Upper lobe of left lung (tissue), 6 donors: ENCODE measurements around the gene SOHLH2. TPM values are rescaled to one million over a fixed set of nuclear protein-coding genes. Genes with fewer than 3 reads are reported as not detected.

Source experiments
- ATAC-seq, 2 donors: fragments of 200-7000 bp; cut with Tn5 transposase; one replicate each; pipeline ENCODE4 v1.9.1; 2022; ENCODE audit warnings: mild to moderate bottlenecking in 2 of 2, moderate library complexity in 2 of 2; ENCODE audit not compliant: low FRiP score in 2 of 2
- DNase-seq, 2 donors: peaks; one replicate each; pipeline ENCODE4 v3.0.0-alpha.2; 2019 to 2020
- H3K27ac ChIP-seq, 4 donors: fragments of 200-600 bp; sonication (generic); one replicate each; pipeline ENCODE4 v1.5.1; 2016 to 2019
- H3K27me3 ChIP-seq, 4 donors: fragments of 200-600 bp; sonication (generic); one replicate each; pipeline ENCODE4 v1.5.1; 2017 to 2019
- H3K36me3 ChIP-seq, 4 donors: fragments of 200-600 bp; sonication (generic); one replicate each; pipeline ENCODE4 v1.5.1; 2016 to 2019
- H3K4me1 ChIP-seq, 4 donors: fragments of 200-600 bp; sonication (generic); one replicate each; pipeline ENCODE4 v1.5.1; 2018 to 2019
- H3K4me3 ChIP-seq, 4 donors: fragments of 200-600 bp; sonication (generic); one replicate each; pipeline ENCODE4 v1.5.1; 2017 to 2019; ENCODE audit warnings: mild to moderate bottlenecking in 2 of 4, moderate library complexity in 1 of 4
- H3K9me3 ChIP-seq, 4 donors: fragments of 200-600 bp; sonication (generic); one replicate each; pipeline ENCODE4 v1.5.1; 2018 to 2019
- EP300 ChIP-seq, 4 donors: sonication (generic); formaldehyde crosslinking; IDR thresholded peaks; one replicate each; pipeline ENCODE4 v1.5.1; 2017; ENCODE audit warnings: antibody characterized with exemption in 4 of 4, control low read depth in 2 of 4
- POLR2A ChIP-seq, 4 donors: fragments of 450-650 bp; IDR thresholded peaks; one replicate each; pipeline ENCODE4 v1.5.1; 2016 to 2017; ENCODE audit warnings: antibody characterized with exemption in 4 of 4, mild to moderate bottlenecking in 2 of 4
- POLR2AphosphoS5 ChIP-seq, 2 donors: sonication (generic); formaldehyde crosslinking; IDR thresholded peaks; one replicate each; pipeline ENCODE4 v1.5.1; 2017; ENCODE audit warnings: antibody characterized with exemption in 2 of 2
- WGBS, 2 donors: methylation state at CpG; one replicate each; pipeline ENCODE4 v1.1.5; 2017 to 2018; 5-methylcytosine and 5-hydroxymethylcytosine counted together
- total RNA-seq, 6 donors: library from RNA; depleted of rRNA in 4 of 6; stranded (reverse); fragments of >200 nt in 4 of 6; gene quantifications; one replicate each; pipeline versions ENCODE4 v1.1.0 to v1.2.1, GENCODE V29; 2016 to 2021
- TF ChIP-seq, protein P1 (sequence below), 6 experiments: fragments of 450-650 bp in 4 of 6; fragments of 200-600 bp in 2 of 6; sonication (generic) in 2 of 6; IDR thresholded peaks; one replicate each; pipeline ENCODE4 v1.5.1; 2016 to 2019; ENCODE audit warnings: antibody characterized with exemption in 6 of 6
- donor health status: DM: no; HTN: no; CAD: no; lungs with moderate emphysema.
- donor health status: DM: no; HTN: yes; CAD: no; lungs with severe emphysema.

The SOHLH2 gene
- total RNA-seq, 6 donors from 2014 or later: 0.11 TPM; not detected in 5

GRCh38 chr13:36130193-36130551, 84.2 kb downstream of the SOHLH2 start:
- TF ChIP-seq POLR2A (IDR thresholded peaks at IDR 0.05) (no peak), POLR2AphosphoS5 (IDR thresholded peaks at IDR 0.05) (no peak), EP300 (IDR thresholded peaks at IDR 0.05) (no peak)
- TF ChIP-seq, protein P1, sequence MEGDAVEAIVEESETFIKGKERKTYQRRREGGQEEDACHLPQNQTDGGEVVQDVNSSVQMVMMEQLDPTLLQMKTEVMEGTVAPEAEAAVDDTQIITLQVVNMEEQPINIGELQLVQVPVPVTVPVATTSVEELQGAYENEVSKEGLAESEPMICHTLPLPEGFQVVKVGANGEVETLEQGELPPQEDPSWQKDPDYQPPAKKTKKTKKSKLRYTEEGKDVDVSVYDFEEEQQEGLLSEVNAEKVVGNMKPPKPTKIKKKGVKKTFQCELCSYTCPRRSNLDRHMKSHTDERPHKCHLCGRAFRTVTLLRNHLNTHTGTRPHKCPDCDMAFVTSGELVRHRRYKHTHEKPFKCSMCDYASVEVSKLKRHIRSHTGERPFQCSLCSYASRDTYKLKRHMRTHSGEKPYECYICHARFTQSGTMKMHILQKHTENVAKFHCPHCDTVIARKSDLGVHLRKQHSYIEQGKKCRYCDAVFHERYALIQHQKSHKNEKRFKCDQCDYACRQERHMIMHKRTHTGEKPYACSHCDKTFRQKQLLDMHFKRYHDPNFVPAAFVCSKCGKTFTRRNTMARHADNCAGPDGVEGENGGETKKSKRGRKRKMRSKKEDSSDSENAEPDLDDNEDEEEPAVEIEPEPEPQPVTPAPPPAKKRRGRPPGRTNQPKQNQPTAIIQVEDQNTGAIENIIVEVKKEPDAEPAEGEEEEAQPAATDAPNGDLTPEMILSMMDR (IDR thresholded peaks at IDR 0.05): no peak

GRCh38 chr13:36129539-36129938, 84.8 kb downstream of the SOHLH2 start:
- DNase-seq (no peak), ATAC-seq (no peak)
- Histone ChIP-seq H3K4me1 (peaks cover 0 to 18% (median 2%) of the 10 kb centered on the region in 4 donors), H3K4me3 (no peak overlapping the region), H3K36me3 (no peaks in the 10 kb centered on the region), H3K27ac (no peak overlapping the region), H3K27me3 (peaks cover 0 to 8% (median 1%) of the 10 kb centered on the region in 4 donors), H3K9me3 (no peaks in the 10 kb centered on the region)
- no peak for TF ChIP-seq POLR2A (IDR thresholded peaks at IDR 0.05)
- no peak for TF ChIP-seq EP300 (IDR thresholded peaks at IDR 0.05)
- TF ChIP-seq POLR2AphosphoS5 (IDR thresholded peaks at IDR 0.05): no peak
- TF ChIP-seq, protein P1 (IDR thresholded peaks at IDR 0.05): no peak
- 64 to 94% methylated on average over 3 to 4 of the region's 4 CpGs for WGBS, 2 donors

More at GRCh38 chr13:36130193-36130551, 84.2 kb downstream of the SOHLH2 start:
- Histone ChIP-seq H3K4me3 (peak overlapping the region in 3 of 4 donors; percentile 43 to 51 (median 47)), H3K9me3 (no peaks in the 10 kb centered on the region), H3K27ac (no peak overlapping the region), H3K4me1 (peaks cover 0 to 18% (median 2%) of the 10 kb centered on the region in 4 donors), H3K27me3 (peaks cover 0 to 8% (median 1%) of the 10 kb centered on the region in 4 donors), H3K36me3 (no peaks in the 10 kb centered on the region)
- DNase-seq (no peak), ATAC-seq (no peak)
- 22 to 23% methylated on average over 13 of the region's 13 CpGs for WGBS, 2 donors

DNA sequence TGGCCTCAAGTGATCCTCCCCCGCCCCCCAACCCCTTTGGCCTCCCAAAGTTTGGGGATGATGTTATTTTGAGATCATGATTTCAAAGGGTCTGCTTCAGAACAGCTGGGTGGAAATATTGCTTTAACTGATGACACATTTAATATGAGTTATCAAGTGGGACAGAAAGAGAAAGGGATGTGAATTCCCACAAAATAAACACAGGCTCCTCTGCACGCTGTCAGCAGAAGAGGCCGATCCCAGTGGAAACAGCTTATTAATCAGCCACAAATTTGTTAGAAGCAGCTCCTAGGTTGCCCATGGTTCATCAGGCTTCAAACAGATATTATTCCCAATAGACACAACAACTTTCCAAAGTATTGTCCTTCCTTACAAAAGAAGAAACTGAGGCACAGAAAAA, 87.9 kb downstream of the SOHLH2 start:
- no peaks in the 10 kb centered on the region for H3K36me3 ChIP-seq
- ATAC-seq: no peak
- no peak for TF ChIP-seq POLR2AphosphoS5 (IDR thresholded peaks at IDR 0.05)
- no peak for TF ChIP-seq POLR2A (IDR thresholded peaks at IDR 0.05)
- H3K27ac ChIP-seq: no peak overlapping the region
- 61 to 62% methylated on average over 3 of the region's 3 CpGs for WGBS, 2 donors
- no peak overlapping the region for H3K4me3 ChIP-seq
- no peaks in the 10 kb centered on the region for H3K9me3 ChIP-seq
- no peak for DNase-seq
- H3K27me3 ChIP-seq: peaks cover 0 to 8% (median 1%) of the 10 kb centered on the region in 4 donors
- peaks cover 0 to 14% (median 1%) of the 10 kb centered on the region in 4 donors for H3K4me1 ChIP-seq

- H3K27me3 ChIP-seq: peaks cover 0 to 2% (median 1%) of the 10 kb centered on the region in 4 donors
- ATAC-seq (no peak), DNase-seq (peak in 1 of 2 donors; percentile 65)
- peaks cover 0 to 8% (median 0%) of the 10 kb centered on the region in 4 donors for H3K4me1 ChIP-seq
- H3K4me3 ChIP-seq: no peak overlapping the region
- no peaks in the 10 kb centered on the region for H3K36me3 ChIP-seq
- H3K9me3 ChIP-seq: no peaks in the 10 kb centered on the region
- TF ChIP-seq POLR2A (IDR thresholded peaks at IDR 0.05) (no peak), EP300 (IDR thresholded peaks at IDR 0.05) (no peak), POLR2AphosphoS5 (IDR thresholded peaks at IDR 0.05) (no peak)
- TF ChIP-seq, protein P1 (IDR thresholded peaks at IDR 0.05): no peak
- no peak overlapping the region for H3K27ac ChIP-seq
- 80 to 92% methylated on average over 21 to 28 of the region's 28 CpGs for WGBS, 2 donors
These were observed 88.5 kb downstream of the SOHLH2 start for GRCh38 chr13:36125841-36126240.

GRCh38 chr13:36124236-36124822, 90.0 kb downstream of the SOHLH2 start:
- TF ChIP-seq, protein P1 (IDR thresholded peaks at IDR 0.05): no peak
- no peak for TF ChIP-seq POLR2A (IDR thresholded peaks at IDR 0.05)
- TF ChIP-seq EP300 (IDR thresholded peaks at IDR 0.05): no peak
- no peak for TF ChIP-seq POLR2AphosphoS5 (IDR thresholded peaks at IDR 0.05)
- Histone ChIP-seq H3K27me3 (no peaks in the 10 kb centered on the region), H3K9me3 (no peaks in the 10 kb centered on the region), H3K27ac (no peak overlapping the region), H3K36me3 (no peaks in the 10 kb centered on the region), H3K4me3 (no peak overlapping the region), H3K4me1 (no peaks in the 10 kb centered on the region)
- peak in 1 of 2 donors; percentile 26 for ATAC-seq
- 38 to 39% methylated on average over 6 of the region's 6 CpGs for WGBS, 2 donors
- no peak for DNase-seq

Other genes with a start within 250 kb of the SOHLH2 start
- 10 to 100 TPM in 1 of 6 donors, 1 to 10 TPM in 5; 2.1 to 14.7 (median 3.9) TPM for gene DCLK1, start 83.2 kb downstream of the SOHLH2 start, total RNA-seq
- under 1 TPM in 3 of 6 donors, not detected in 3; 0.20 to 0.74 (median 0.26) TPM for gene CCDC169, start 83.3 kb upstream of the SOHLH2 start, total RNA-seq
- gene SPART, start 131.8 kb upstream of the SOHLH2 start, total RNA-seq: 10 to 100 TPM; 30.4 to 86.7 (median 47.9) TPM
- gene CCNA1, start 217.9 kb upstream of the SOHLH2 start, total RNA-seq: 1 to 10 TPM in 3 of 6 donors, under 1 TPM in 1, not detected in 2; 0.31 to 2.4 (median 1.7) TPM